Measurements from ENCODE around the gene KLHL3.

The KLHL3 gene

GRCh38 chr5:137689306-137689705 is 46.6 kb downstream of the KLHL3 start:
- TF ChIP-seq CTCF (IDR thresholded peaks at IDR 0.05), result no peak

GRCh38 chr5:137688210-137688840 is 47.6 kb downstream of the KLHL3 start:
- TF ChIP-seq CTCF (IDR thresholded peaks at IDR 0.05), result no peak

GRCh38 chr5:137684761-137685160 is 51.1 kb downstream of the KLHL3 start:
- TF ChIP-seq CTCF (IDR thresholded peaks at IDR 0.05), result no peak

GRCh38 chr5:137681191-137681590 is 54.7 kb downstream of the KLHL3 start:
- TF ChIP-seq CTCF (IDR thresholded peaks at IDR 0.05), result no peak

GRCh38 chr5:137679910-137680309 is 56.0 kb downstream of the KLHL3 start:
- TF ChIP-seq CTCF (IDR thresholded peaks at IDR 0.05), result no peak

- TF ChIP-seq CTCF (IDR thresholded peaks at IDR 0.05), result no peak
These were observed 56.7 kb downstream of the KLHL3 start for GRCh38 chr5:137679195-137679594.

GRCh38 chr5:137672881-137673280 is 63.0 kb downstream of the KLHL3 start:
- TF ChIP-seq CTCF (IDR thresholded peaks at IDR 0.05), result no peak

GRCh38 chr5:137672001-137672400 is 63.9 kb downstream of the KLHL3 start:
- TF ChIP-seq CTCF (IDR thresholded peaks at IDR 0.05), result no peak
